HG03354 (cell line): ENCODE data around the gene SPATA31A3.
"Not testable (repeated sequence)": the region's sequence is repeated elsewhere in the genome, so short reads cannot be mapped to it uniquely, and the experiment has no call there.

Source experiments
- ATAC-seq: cut with Tn5 transposase; IDR thresholded peaks from one replicate; pipeline ENCODE4 v1.9.1; 2021; ENCODE audit warnings: mild to moderate bottlenecking; ENCODE audit not compliant: unreplicated experiment, poor library complexity, severe bottlenecking

The SPATA31A3 gene

DNA sequence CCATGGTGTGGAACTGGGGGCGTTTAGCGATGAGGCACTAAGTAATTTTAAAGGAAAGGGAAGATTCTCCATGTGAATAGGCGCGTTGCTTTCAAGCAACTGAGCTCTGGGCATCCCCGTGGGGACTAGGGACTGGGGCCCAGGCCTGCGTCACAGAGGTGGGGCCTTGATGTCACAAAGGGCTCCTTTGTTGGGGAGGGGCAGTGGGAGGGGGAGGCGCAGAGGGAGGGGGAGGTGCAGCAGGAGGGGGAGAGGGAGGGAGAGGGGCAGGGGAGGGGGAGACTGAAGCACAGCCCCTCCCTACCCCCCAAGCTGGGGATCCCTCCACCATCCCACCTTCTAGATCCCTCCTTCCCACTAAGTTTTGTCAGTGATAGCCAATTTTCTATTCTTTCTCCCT is at the start of gene SPATA31A3:
SPATA31A3 (minus strand) TSS at position 101 of the 400 bp plus-strand sequence; CDS start at position 72, 29 bp downstream.
- ATAC-seq: not testable (repeated sequence)

DNA sequence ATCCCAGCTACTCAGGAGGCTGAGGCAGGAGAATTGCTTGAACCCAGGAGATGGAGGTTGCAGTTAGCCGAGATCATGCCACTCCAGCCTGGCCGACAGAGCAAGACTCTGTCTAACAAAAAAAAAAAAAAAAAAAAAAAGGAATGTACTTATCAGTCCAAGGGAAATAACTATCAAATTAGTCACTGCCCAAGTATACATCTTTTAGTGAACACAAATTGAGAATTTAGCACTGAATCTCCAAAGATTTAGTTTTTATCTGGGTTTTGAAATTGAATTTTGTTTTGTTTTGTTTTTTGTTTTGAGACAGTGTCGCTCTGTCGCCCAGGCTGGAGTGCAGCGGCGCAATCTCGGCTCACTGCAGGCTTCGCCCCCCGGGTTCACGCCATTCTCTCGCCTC is 39.8 kb downstream of the SPATA31A3 start:
- not testable (repeated sequence) for ATAC-seq

DNA sequence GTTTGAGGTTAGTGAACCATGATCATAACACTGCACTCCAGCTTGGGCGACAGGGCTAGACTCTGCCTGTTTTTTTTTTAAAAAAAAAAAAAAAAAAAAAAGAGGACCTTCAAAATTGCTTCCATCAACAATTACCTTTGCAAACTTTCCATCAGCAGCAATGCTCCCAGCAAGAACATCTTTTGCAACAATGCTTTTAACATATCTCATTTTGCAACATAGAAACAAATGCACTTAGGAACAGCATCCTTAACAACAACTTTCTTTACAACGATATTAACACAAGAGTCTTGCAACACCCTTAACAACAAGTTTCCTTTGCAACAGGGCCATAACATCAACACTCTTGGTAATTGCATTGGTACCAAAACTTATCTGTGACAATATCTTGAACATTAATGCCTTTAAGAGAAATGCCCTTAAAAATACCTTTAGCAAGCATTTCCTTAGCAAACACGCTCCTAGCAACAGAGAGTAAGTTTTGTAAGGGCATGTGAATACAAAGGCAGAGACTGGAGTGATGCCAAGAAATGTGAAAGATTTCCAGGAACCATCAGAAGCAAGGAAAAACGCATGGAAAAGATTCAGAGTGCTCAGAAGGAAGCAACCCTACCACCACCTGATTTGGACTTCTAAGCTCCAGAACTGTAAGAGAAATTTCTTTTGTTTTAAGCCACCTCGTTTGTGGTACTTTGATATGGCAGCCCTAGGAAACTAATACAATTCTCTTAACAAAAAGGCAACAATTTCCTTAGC is 49.8 kb downstream of the SPATA31A3 start:
- ATAC-seq: not testable (repeated sequence)

DNA sequence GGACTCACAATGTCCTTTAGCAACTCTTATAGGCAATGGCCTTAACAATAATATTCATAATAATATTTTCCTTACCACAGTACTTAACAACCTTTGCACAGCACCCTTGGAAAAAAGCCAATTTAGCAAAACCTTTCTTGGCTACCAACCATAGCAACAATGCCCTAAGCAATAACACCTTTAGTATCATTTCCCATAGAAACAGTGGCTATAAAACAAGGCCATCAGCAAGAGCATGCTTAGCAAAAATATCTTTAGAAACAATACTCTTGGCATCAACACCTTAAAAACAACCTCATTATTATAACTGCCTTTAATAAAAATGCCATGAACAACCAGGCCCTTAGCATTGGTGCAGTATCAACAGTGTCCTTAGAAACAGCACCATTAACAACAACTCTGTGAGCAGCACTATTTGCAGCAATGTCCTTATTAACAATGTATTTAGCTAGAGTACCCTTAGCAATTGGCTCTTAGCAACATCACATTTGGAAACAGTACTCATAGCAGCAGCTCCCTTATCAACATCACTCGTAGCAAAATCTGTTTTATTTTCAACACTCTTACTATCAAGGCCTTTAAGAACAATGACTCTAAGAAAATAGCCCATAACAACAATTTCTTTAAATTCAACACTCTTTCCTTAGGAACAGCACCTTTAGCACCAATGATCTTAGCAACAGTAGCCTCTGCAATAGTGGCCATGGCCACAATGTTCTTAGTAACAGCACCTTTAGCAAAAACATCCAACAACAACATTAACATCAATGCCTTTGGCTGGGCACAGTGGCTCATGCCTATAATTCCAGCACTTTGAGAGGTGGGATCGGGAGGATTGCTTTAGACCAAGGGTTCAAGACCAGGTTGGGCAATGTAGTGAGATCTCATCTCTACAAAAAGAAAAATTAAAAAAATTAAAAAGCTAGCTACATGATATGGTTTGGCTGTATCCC is 52.2 kb downstream of the SPATA31A3 start:
- not testable (repeated sequence) for ATAC-seq

DNA sequence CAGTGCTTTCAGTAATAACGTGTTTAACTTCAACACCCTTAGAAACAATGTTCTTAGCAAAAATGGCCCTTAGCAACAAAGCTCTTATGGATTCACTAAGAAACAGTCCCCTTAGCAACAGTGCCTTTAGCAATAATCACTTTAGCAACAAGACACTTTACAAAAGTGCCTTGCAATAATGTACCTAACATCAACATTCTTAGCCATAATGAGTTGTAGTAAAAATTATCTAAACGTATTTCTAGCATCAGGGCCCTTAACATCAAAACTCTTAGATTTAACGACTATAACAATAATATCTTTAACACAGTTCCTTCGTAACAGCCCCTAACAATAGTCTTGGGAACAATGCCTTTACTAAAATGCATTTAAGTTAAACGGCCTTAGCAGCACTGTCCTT is 54.0 kb downstream of the SPATA31A3 start:
- ATAC-seq: not testable (repeated sequence)

DNA sequence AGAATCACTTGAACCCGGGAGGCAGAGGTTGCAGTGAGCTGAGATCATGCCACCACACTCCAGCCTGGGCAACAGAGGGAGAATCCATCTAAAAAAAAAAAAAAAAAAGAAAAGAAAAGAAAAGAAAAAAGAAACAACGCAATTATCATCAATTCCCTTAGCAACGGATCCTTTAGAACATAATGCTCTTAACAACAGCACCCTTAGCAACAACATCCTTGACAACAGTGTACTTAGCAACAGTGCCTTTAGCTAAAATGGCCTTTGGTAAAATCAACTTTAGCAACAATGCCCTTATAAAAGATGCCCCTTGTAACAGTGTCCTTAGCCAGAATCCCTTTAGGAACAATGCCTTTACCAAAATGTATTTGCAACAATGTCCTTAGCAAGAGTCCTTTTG is 54.7 kb downstream of the SPATA31A3 start:
- ATAC-seq: not testable (repeated sequence)
